RPMI8226 (cell line): ENCODE data around the gene PIK3IP1.

ENCODE experiments used
- DNase-seq: peaks from one replicate; pipeline ENCODE4 v3.0.0-alpha.2; 2015

PIK3IP1 gene

DNA sequence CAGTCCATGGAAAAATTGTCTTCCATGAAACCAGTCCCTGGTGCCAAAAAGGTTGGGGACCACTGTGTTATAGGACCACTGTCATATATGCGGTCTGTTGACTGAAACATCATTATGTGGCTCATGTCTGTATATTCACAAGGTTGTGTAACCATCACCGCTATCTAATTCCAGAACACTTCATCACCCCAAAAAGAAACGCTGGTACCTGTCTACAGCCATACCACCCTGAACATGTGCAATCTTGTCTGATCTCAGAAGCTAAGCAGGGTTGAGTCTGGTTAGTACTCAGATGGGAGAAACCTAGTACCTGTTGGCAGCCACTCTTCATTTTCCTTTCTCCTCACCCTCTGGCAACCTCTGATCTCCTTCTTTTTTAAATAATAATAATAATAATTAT is 12.9 kb upstream of the PIK3IP1 start:
- no peak for DNase-seq

DNA sequence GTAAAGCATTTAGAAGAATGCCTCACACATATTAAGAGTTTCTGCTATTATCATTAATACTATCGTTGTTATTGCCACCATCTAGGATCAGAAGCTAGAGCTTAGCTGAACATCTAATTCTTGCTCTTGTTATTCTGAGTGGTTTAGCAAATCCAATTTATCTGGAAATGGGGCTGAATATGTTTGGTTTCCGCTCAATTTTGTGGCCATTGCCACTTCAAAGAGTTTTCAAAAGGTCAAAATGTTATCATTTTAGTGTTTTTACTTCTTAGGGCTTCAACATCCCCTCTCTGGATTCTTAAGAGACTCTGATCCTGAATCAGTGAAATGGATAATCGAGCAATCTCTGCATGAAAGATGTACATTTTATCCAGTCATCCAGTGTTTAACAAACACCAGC is 10.2 kb upstream of the PIK3IP1 start:
- no peak for DNase-seq

DNA sequence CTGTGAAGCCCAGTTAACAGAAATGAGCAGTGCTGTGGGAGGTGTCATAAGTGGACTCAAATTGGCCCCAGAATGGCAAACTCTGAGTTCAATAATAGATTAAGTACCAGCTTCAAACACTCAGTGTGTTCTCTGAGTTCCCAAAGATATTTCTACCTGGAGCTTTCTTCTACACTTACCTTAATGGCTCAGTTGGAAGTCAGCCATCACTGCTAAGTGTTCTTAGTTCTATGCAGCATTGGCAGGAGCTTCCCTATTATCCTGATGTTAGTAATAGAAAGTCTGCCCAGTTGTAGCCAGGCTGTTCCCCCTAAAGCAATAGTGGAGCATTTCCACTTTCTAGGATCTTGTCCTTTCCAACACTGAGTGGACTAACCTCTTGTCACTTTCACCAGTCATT is 9.7 kb upstream of the PIK3IP1 start:
- no peak for DNase-seq

DNA sequence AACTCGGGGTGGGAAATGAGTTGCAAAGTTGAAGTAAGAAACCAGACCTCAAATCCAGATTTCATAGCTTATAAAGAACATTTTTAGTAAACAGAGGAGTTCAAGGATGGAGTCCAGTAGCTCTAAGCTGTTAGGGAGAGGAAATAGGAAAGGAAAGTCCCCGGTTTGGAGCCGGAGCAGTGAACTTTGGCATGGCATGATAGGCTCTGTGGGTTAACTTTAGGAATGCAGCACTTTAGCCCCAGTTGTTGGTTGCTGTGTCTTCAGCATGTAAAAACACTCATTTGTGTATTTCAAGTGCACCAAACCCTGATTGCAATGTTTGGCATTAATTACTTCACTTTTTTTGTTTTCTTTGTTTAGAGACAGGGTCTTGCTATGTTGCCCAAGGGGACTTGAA is 8.6 kb upstream of the PIK3IP1 start:
- DNase-seq: no peak

DNA sequence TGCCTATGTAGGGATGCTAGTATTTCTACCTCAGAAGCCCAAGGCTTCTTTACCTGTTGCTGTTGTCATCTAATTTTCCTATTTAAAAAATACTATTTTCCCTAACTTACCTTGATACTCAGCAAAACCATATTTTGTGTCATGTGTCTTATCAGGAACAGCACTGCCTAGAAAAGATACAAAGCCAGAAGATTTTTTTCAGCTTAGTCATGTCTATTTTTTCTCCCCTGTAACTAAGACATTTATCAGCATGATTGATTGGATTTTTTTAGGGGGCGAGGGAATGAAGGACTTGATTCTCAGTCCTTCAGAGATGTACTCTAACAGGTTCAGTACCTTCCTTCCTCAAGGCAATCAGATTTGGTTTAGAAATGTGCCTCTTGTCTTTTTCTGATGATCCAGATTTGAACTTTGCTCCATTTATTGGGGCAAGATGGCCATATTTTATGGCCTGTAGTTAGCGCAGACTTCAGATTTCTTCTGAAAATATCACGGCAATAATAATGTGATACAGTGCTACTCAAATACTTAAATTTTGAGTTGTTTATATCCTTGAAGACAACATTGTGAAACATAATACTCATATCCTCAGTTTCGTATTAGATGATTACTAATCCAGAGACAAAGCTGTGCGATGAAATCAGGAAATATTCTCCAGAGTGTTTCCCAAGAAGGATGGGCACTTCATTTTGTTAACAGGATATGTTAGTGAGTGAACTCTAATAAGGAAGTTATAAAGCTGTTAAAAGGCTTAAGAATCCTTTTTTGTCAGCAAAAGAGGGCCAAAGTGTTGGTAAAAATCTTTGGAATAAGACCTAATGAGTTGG is 3.8 kb upstream of the PIK3IP1 start:
- DNase-seq: no peak

DNA sequence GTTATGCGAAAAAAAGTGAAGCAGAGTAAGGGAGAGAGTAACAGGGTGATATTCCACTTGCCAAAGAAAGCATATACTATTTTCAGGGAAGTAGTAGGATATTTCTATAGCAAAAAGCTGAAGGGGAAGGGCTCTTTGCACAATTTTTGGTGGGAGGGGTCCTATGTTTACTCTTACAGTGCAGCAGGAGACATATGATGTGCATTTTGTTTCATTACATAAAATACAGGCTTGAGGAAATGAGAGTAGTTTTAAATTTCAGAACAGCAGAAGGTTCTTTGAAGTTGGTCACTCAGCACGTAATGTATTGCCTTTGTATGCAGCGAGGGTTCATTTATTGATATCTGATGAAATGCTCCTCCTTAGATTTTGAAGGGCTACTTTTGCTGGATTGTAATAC is 3.1 kb upstream of the PIK3IP1 start:
- DNase-seq: no peak

DNA sequence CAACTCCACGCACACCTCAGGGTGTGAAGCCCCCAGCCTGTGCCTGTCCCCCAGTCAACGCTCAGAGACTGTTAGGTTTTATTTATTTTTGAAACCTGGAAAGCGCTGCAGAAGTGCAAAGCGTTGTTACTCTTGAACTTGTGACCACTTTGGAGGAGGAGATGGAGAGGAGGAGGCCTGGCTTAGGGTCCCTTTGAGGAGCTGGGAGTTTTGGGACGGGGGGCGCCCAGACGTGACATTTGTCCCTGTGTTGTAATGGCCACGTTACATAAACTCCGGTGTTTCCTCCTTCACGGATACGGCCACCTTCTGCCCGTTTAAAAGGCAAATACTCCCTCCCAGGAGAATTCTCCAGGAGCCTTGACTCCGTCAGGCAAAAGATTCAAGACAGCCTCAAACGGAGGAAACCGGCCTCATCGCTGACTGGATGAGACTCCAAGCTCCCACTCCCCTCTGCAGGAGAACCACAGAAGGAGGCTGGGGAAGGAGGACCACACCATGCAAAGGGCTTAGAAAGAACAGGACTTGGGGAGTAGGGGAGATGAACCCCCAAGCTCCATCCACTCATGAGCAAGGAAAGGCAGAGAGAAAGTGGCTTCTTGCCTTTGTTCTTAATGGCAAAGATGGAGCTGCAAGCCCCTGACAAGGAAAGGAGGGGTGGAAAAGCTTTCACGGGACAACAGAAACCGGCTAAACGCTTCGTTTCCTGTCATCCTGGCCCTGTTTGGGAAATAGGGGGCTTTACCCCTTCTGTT is 630 bp downstream of the PIK3IP1 start:
- DNase-seq: peak; percentile 25

DNA sequence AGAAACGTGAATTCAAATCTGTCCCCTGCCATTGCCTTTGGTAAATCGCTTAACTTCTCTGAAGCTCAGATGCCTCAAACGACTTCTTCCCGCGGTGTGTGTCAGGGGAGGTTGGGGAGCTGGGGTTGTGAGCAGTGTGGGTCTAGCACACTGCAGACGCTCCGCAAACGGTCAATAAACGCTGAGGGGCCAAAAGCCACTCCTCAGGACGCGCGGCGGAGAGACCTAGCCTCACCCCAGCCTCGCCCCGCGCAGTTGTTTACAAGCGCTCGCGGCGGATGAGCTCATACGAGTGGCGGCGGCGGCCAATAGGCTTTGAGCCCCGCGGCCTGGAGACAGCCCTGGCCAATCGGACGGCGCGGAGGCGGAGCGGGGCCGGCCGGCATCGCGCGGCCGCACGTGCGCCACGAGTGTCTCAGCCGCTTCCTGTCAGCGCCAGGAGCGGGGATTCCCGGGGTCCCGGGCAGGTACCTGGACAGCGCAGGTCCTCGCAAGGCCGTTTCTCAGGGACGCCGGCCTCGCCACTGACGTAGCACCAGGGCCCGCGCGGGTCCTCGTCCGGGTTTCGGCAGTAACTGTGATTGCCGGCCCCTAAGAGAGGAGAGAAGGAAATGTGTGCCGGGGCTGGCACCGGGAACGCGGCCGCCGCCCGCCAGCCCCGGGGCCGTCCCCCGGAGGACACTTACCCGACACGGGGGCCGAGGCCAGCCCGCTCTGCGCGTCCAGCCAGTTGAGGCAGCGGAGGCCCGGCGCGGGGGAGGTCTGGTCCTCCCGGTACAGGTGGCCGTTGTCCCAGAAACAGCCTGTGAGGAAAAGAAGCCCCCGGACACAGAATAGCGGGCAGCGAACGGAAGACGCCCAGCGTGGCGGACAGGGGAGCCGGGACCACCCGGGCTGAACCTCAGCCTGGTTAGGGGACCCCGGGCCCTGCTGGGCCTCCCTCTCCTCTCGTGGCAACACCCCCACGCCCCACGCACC is 1.5 kb downstream of the PIK3IP1 start:
- peak; percentile 96 for DNase-seq

DNA sequence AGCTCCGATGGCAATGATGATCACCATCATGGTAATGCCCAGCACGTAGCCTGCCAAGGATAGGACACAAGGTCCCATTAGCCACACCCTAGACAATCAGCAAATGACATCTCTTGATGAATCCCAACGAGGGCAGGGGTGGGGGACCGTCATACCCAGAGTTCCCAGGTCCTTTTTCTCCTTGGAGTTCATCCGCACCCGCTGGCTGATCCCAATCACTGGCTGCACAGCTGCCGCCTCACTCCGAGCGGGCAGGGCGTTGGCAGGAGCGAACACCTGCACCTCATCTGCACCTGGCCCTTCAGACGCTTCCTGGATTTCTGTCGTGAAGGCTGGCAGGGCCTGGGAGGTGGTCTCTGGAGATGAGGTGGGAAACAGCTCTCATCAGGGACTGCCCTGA is 2.9 kb downstream of the PIK3IP1 start:
- no peak for DNase-seq

DNA sequence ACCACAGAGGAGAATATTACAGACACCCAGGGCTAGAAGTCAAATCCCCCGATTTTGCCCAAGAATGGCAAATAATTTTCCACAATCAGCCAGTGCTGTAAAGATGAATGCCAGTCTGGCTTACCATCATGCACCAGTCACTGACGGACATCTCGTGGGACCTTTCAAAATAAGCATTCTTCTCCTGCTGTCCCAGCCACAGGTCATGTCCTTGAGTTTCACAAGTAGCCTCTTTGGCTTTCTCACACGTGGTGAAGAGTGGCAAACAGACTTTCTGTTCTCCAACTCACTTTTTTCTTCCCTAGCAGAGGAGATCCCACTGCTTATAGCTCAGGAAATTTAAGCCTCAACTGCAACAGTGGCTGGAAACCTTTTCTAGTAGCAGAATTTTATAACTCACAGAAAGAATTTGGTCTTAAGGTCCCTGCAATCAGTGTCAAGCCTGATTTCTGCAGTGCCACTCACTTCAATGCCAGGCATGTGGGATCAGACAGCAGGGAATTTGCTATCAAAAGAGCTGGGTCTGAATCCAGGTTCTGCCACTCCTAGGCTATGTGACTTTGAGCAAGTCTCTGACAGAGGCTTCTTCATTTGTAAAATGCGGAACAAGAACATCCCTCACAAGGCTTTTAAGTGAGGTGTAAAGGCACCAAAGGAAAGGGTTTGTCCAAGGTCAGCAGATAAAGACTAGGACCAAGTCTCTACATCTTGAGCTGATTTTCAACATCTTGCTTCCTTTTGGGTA is 3.6 kb downstream of the PIK3IP1 start:
- no peak for DNase-seq

DNA sequence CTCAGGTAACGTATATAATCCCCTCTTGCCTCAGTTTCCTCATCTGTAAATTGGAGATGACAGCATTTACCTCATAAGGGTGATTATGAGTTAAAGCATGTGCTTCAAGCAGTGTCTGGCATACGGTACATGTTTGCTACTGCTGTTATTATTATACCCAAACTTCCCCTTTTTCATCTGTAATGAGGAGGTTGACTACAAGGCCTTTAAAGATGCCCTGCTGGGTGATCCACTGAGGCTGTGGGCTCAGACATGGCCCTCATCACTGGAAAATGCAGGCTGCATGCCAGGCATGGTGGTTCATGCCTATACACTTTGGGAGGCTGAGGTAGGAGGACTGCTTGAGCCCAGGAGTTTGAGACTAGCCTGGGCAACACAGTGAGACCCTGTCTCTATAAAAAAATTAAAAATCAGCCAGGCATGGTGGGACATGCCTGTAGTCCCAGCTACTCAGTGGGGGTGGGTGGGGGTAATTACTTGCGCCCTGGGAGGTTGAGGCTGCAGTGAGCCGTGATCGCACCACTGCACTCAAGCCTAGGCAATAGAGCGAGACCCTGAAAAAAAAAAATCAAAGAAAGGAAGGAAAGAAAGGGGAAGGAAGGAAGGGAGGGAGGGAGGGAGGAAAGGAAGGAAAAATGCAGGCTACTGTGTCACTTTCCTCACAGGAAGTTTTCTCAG is 4.3 kb downstream of the PIK3IP1 start:
- no peak for DNase-seq

DNA sequence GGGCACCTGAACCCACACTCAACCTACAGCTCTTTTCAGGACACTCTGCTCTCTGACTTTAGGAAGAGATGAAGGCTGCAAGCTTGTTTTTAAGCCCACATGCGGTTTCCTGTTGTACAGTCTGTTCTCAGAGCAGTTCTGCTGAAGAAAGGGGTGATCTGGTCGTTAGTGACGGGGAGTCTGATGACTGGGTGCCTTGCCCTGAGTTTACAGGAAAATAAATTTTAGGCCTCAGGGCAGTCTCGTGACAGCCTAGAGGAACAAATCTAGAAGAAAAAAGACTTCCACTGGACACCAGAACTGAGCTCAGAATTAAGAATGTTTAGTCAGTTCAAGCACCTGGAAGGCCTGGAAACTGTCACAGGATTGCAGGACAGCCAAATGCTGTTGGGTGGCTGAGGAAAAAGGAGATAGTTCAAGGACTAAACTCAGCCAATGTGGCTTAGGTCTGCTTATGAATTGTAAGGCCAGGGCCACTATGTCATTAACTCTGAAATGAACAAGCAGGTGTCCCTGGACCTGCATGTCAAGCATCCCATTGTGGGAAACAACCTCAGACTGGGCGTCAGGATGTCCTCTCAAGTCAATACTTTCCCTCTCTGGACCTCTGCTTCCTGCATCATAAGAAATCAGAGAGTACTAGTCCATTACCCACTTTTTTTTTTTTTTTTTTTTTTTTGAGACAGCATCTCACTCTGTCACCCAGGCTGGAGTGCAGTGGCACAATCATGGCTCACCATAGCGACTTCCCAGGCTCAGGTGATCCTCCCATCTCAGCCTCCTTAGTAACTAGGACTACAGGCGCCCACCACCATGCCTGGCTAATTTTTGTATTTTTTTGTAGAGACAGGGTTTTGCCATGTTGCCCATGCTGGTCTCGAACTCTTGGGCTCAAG is 5.7 kb downstream of the PIK3IP1 start:
- DNase-seq: no peak

DNA sequence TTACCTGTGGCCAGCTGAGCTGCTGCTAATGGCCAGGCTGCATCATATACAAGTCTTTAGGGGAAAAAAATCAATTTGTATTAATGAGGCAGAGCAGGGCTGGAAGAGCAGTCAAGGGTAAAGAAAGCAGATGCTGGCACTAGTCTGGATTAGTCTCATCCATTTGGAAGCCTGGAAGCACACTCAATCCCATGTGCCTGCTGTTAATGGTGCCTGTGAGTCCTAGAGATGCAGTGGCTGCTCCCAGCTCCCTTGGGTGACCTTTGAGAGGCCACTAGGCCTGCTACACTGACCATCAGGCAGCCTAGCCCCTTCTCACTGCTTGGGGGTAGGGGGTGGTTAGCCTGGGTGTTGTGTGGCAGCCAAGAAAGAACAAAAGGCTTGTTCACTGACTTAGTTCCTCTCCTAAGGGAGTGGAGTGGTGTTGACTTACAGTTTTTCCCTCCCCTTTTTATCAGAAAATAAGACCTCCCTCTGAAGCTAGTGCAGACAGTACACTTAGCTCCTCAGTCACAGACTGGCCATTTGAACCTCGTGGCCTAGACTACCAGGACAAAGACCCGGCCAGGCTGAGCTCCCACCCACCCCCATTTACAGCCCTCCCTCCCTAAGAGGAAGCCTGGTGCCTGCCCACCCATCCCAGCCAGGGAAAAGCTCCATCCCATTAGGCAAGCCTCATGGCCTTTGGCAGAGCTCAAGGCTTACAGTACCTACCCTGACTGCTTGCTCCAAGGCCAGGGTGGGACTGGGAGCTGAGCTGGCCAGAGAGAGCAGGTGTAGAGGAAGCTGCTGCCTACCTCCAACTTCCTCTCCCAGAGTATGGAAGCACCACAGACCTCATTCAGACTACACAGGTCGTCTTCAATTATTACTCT is 7.8 kb downstream of the PIK3IP1 start:
- no peak for DNase-seq

DNA sequence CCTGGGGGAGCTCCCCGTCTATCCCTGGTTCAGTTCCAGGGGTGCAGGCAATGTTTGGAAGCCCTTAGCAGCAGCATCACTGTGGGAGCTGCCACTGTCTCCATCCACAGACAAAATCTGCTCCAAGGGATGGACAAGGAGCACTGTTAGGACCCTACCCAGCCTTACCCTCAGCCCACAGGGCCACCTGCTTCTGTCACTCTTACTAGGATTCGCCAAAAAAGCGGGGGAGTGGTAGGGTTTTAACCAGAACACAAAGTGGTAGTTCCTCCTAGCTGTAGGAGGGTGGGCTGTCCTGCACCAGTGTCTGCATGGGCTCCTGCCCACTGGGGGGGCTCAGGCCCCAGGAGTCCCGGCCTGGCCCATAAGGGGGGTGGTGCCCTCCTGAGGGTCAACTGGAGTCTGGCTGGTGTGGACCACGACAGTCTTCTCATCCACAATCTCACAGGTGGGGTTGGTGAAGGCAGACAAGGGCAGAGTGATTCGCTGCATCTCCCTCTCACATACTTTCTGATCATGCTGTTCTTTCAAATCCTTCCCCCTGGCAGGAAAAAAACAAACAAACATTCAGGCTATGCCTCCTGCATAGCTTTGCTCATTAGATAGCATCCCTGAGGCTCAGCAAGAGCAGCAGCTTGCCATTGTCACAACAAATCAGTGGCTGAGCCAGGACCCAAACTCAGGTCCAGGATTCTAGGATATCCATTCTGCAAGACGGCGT is 9.4 kb downstream of the PIK3IP1 start:
- no peak for DNase-seq

DNA sequence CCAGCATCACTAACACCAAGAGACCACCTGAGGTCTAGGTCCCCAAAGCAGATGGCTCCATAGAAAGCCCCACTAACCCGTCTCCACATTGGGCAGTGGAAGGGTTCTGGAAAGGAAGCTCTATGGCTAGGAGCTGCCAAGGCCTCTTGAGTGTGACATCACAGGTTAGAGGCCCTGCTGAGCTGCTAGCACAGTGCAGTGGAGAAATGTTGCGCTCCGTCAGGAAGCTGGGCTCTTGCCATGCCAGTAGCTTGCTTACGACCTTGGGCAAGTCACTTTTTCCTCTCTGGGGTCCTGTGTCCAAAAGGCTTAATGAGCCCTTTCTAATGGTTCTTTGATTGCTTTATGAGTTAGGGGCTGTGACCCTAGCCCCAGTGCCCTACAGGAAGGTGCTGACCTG is 10.6 kb downstream of the PIK3IP1 start:
- no peak for DNase-seq

DNA sequence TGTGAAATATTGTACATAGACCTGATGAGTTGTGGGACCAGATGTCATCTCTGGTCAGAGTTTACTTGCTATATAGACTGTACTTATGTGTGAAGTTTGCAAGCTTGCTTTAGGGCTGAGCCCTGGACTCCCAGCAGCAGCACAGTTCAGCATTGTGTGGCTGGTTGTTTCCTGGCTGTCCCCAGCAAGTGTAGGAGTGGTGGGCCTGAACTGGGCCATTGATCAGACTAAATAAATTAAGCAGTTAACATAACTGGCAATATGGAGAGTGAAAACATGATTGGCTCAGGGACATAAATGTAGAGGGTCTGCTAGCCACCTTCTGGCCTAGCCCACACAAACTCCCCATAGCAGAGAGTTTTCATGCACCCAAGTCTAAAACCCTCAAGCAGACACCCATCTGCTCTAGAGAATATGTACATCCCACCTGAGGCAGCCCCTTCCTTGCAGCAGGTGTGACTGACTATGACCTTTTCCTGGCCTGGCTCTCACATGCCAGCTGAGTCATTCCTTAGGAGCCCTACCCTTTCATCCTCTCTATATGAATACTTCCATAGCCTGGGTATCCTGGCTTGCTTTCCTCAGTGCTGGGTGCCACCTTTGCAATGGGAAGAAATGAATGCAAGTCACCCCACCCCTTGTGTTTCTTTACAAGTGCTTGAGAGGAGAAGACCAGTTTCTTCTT is 12.3 kb downstream of the PIK3IP1 start:
- DNase-seq: no peak

DNA sequence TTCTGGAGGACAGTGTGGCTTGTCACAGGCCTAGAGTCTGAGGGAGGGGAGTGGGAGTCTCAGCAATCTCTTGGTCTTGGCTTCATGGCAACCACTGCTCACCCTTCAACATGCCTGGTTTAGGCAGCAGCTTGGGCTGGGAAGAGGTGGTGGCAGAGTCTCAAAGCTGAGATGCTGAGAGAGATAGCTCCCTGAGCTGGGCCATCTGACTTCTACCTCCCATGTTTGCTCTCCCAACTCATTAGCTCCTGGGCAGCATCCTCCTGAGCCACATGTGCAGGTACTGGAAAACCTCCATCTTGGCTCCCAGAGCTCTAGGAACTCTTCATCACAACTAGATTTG is 13.0 kb downstream of the PIK3IP1 start:
- no peak for DNase-seq

DNA sequence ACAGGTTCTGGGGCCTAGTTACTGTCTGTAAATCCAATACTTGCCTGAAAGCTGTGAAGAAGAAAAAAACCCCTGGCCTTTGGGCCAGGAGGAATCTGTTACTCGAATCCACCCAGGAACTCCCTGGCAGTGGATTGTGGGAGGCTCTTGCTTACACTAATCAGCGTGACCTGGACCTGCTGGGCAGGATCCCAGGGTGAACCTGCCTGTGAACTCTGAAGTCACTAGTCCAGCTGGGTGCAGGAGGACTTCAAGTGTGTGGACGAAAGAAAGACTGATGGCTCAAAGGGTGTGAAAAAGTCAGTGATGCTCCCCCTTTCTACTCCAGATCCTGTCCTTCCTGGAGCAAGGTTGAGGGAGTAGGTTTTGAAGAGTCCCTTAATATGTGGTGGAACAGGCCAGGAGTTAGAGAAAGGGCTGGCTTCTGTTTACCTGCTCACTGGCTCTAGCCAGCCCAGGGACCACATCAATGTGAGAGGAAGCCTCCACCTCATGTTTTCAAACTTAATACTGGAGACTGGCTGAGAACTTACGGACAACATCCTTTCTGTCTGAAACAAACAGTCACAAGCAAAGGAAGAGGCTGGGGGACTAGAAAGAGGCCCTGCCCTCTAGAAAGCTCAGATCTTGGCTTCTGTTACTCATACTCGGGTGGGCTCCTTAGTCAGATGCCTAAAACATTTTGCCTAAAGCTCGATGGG is 13.5 kb downstream of the PIK3IP1 start:
- DNase-seq: no peak
